Measurements from ENCODE around the gene TENT5C. TPM values are rescaled to one million over a fixed set of nuclear protein-coding genes. Genes with fewer than 3 reads are reported as not detected.

The TENT5C gene
- total and polyA plus RNA-seq, 7 experiments from 2014 or later = 0.91 to 47.0 (median 3.9) TPM

- DNase-seq = no peak
- POLR2A ChIA-PET = no interaction called here
- Mint-ChIP-seq H3K27ac (no peak overlapping the region), H3K9me3 (no peaks in the 10 kb centered on the region), H3K4me1 (peaks cover 6 to 43% (median 11%) of the 10 kb centered on the region in 7 donors), H3K4me3 (no peak overlapping the region), H3K36me3 (peaks cover 0 to 16% (median 4%) of the 10 kb centered on the region in 5 donors), H3K27me3 (peaks cover 4 to 45% (median 11%) of the 10 kb centered on the region in 5 donors)
- no peaks in the 10 kb centered on the region for H3K27me3 ChIP-seq (ENCODE audit: control insufficient read depth in 2 of 2, insufficient read depth in 2 of 2, low read length in 2 of 2)
- intact Hi-C loops (cut with micrococcal nuclease) = no loop called here
- CTCF ChIA-PET = no interaction called here
- peaks cover 0 to 4% of the 10 kb centered on the region in 2 donors for H3K4me1 ChIP-seq (ENCODE audit: control insufficient read depth in 2 of 2, insufficient read depth in 2 of 2, low read length in 2 of 2)
- no peaks in the 10 kb centered on the region for H3K36me3 ChIP-seq (ENCODE audit: control insufficient read depth in 2 of 3, insufficient read depth in 3 of 3, low read length in 3 of 3)
- ATAC-seq = no peak
- no peaks in the 10 kb centered on the region for H3K9me3 ChIP-seq (ENCODE audit: control insufficient read depth in 2 of 3, low read length in 3 of 3)
- H3K4me3 ChIP-seq (ENCODE audit: low read length) = no peak overlapping the region
- no peak overlapping the region for H3K27ac ChIP-seq (ENCODE audit: low read depth, low read length)
Observed at GRCh38 chr1:117633423-117633822, 27.6 kb downstream of the TENT5C start.

- no peak overlapping the region for H3K27ac ChIP-seq (ENCODE audit: low read depth, low read length)
- POLR2A ChIA-PET = no interaction called here
- no peak for ATAC-seq
- no peak for DNase-seq
- H3K36me3 ChIP-seq (ENCODE audit: control insufficient read depth in 2 of 3, insufficient read depth in 3 of 3, low read length in 3 of 3) = no peaks in the 10 kb centered on the region
- no peak overlapping the region for H3K4me3 ChIP-seq (ENCODE audit: low read length)
- CTCF ChIA-PET = no interaction called here
- H3K4me3 Mint-ChIP-seq = no peak overlapping the region
- H3K27me3 Mint-ChIP-seq = peaks cover 4 to 45% (median 16%) of the 10 kb centered on the region in 5 donors
- intact Hi-C loops (cut with micrococcal nuclease) = no loop called here
- H3K27me3 ChIP-seq (ENCODE audit: control insufficient read depth in 2 of 2, insufficient read depth in 2 of 2, low read length in 2 of 2) = no peaks in the 10 kb centered on the region
- H3K9me3 Mint-ChIP-seq = no peaks in the 10 kb centered on the region
- no peak overlapping the region for H3K27ac Mint-ChIP-seq
- H3K4me1 Mint-ChIP-seq = peaks cover 6 to 41% (median 11%) of the 10 kb centered on the region in 7 donors
- no peaks in the 10 kb centered on the region for H3K9me3 ChIP-seq (ENCODE audit: control insufficient read depth in 2 of 3, low read length in 3 of 3)
- H3K36me3 Mint-ChIP-seq = peaks cover 0 to 11% (median 1%) of the 10 kb centered on the region in 5 donors
- H3K4me1 ChIP-seq (ENCODE audit: control insufficient read depth in 2 of 2, insufficient read depth in 2 of 2, low read length in 2 of 2) = peaks cover 0 to 4% of the 10 kb centered on the region in 2 donors
Observed at GRCh38 chr1:117633936-117634335, 28.1 kb downstream of the TENT5C start.

- Histone ChIP-seq H3K4me3 (ENCODE audit: low read length) (no peak overlapping the region), H3K4me1 (ENCODE audit: control insufficient read depth in 2 of 2, insufficient read depth in 2 of 2, low read length in 2 of 2) (peaks cover 0 to 4% of the 10 kb centered on the region in 2 donors), H3K36me3 (ENCODE audit: control insufficient read depth in 2 of 3, insufficient read depth in 3 of 3, low read length in 3 of 3) (no peaks in the 10 kb centered on the region), H3K27me3 (ENCODE audit: control insufficient read depth in 2 of 2, insufficient read depth in 2 of 2, low read length in 2 of 2) (no peaks in the 10 kb centered on the region), H3K9me3 (ENCODE audit: control insufficient read depth in 2 of 3, low read length in 3 of 3) (no peaks in the 10 kb centered on the region), H3K27ac (ENCODE audit: low read depth, low read length) (no peak overlapping the region)
- Mint-ChIP-seq H3K27me3 (peaks cover 4 to 43% (median 17%) of the 10 kb centered on the region in 5 donors), H3K36me3 (peaks cover 0 to 5% (median 0%) of the 10 kb centered on the region in 5 donors), H3K9me3 (no peaks in the 10 kb centered on the region), H3K4me3 (no peak overlapping the region), H3K4me1 (peaks cover 2 to 34% (median 11%) of the 10 kb centered on the region in 7 donors), H3K27ac (no peak overlapping the region)
- ChIA-PET POLR2A (no interaction called here), CTCF (no interaction called here)
- ATAC-seq (no peak), DNase-seq (no peak)
- intact Hi-C loops (cut with micrococcal nuclease) = no loop called here
Observed at GRCh38 chr1:117634631-117635030, 28.8 kb downstream of the TENT5C start.

GRCh38 chr1:117635805-117636204, 30.0 kb downstream of the TENT5C start:
- no peaks in the 10 kb centered on the region for H3K27me3 ChIP-seq (ENCODE audit: control insufficient read depth in 2 of 2, insufficient read depth in 2 of 2, low read length in 2 of 2)
- no peaks in the 10 kb centered on the region for H3K9me3 ChIP-seq (ENCODE audit: control insufficient read depth in 2 of 3, low read length in 3 of 3)
- intact Hi-C loops (cut with micrococcal nuclease) = no loop called here
- DNase-seq (no peak), ATAC-seq (no peak)
- POLR2A ChIA-PET = no interaction called here
- Mint-ChIP-seq H3K27me3 (peaks cover 4 to 44% (median 17%) of the 10 kb centered on the region in 5 donors), H3K9me3 (no peaks in the 10 kb centered on the region), H3K4me3 (no peak overlapping the region), H3K36me3 (no peaks in the 10 kb centered on the region), H3K27ac (no peak overlapping the region), H3K4me1 (peaks cover 0 to 28% (median 11%) of the 10 kb centered on the region in 7 donors)
- H3K4me3 ChIP-seq (ENCODE audit: low read length) = no peak overlapping the region
- H3K27ac ChIP-seq (ENCODE audit: low read depth, low read length) = no peak overlapping the region
- peaks cover 0 to 4% of the 10 kb centered on the region in 2 donors for H3K4me1 ChIP-seq (ENCODE audit: control insufficient read depth in 2 of 2, insufficient read depth in 2 of 2, low read length in 2 of 2)
- no peaks in the 10 kb centered on the region for H3K36me3 ChIP-seq (ENCODE audit: control insufficient read depth in 2 of 3, insufficient read depth in 3 of 3, low read length in 3 of 3)
- CTCF ChIA-PET = interaction anchor here (1.1 kb wide), 1 partner anchor 11 kb away, joined by 3 read pairs; no protein-coding TSS in a partner anchor

- DNase-seq (no peak), ATAC-seq (no peak)
- ChIA-PET CTCF (interaction anchor here (1.1 to 1.6 kb wide), 2 partner anchors 12 to 22 kb away, joined by 3 to 5 read pairs; no protein-coding TSS in a partner anchor), POLR2A (no interaction called here)
- peak overlapping the region in 1 of 9 donors; percentile 11 for H3K27ac Mint-ChIP-seq
- no peak overlapping the region for H3K4me3 Mint-ChIP-seq
- intact Hi-C loops (cut with micrococcal nuclease) = no loop called here
- Histone ChIP-seq H3K36me3 (ENCODE audit: control insufficient read depth in 2 of 3, insufficient read depth in 3 of 3, low read length in 3 of 3) (no peaks in the 10 kb centered on the region), H3K27me3 (ENCODE audit: control insufficient read depth in 2 of 2, insufficient read depth in 2 of 2, low read length in 2 of 2) (no peaks in the 10 kb centered on the region), H3K4me3 (ENCODE audit: low read length) (no peak overlapping the region), H3K4me1 (ENCODE audit: control insufficient read depth in 2 of 2, insufficient read depth in 2 of 2, low read length in 2 of 2) (peaks cover 0 to 4% of the 10 kb centered on the region in 2 donors), H3K9me3 (ENCODE audit: control insufficient read depth in 2 of 3, low read length in 3 of 3) (no peaks in the 10 kb centered on the region), H3K27ac (ENCODE audit: low read depth, low read length) (no peak overlapping the region)
- no peaks in the 10 kb centered on the region for H3K36me3 Mint-ChIP-seq
- H3K9me3 Mint-ChIP-seq = no peaks in the 10 kb centered on the region
- peaks cover 4 to 44% (median 17%) of the 10 kb centered on the region in 5 donors for H3K27me3 Mint-ChIP-seq
- H3K4me1 Mint-ChIP-seq = peaks cover 0 to 24% (median 11%) of the 10 kb centered on the region in 7 donors
Observed at GRCh38 chr1:117636637-117637425, 31.0 kb downstream of the TENT5C start.

GRCh38 chr1:117638141-117638540, 32.3 kb downstream of the TENT5C start:
- no peaks in the 10 kb centered on the region for H3K9me3 Mint-ChIP-seq
- DNase-seq (no peak), ATAC-seq (no peak)
- peaks cover 0 to 42% (median 17%) of the 10 kb centered on the region in 5 donors for H3K27me3 Mint-ChIP-seq
- H3K4me1 Mint-ChIP-seq = peaks cover 0 to 12% (median 10%) of the 10 kb centered on the region in 7 donors
- no peaks in the 10 kb centered on the region for H3K27me3 ChIP-seq (ENCODE audit: control insufficient read depth in 2 of 2, insufficient read depth in 2 of 2, low read length in 2 of 2)
- intact Hi-C loops (cut with micrococcal nuclease) = no loop called here
- CTCF ChIA-PET = interaction anchor here (0.6 kb wide), 1 partner anchor 1060 kb away, joined by 3 read pairs; no protein-coding TSS in a partner anchor
- H3K4me1 ChIP-seq (ENCODE audit: control insufficient read depth in 2 of 2, insufficient read depth in 2 of 2, low read length in 2 of 2) = peaks cover 4% of the 10 kb centered on the region in 2 donors
- H3K27ac ChIP-seq (ENCODE audit: low read depth, low read length) = no peak overlapping the region
- no peak overlapping the region for H3K4me3 Mint-ChIP-seq
- POLR2A ChIA-PET = no interaction called here
- H3K4me3 ChIP-seq (ENCODE audit: low read length) = no peak overlapping the region
- H3K27ac Mint-ChIP-seq = no peak overlapping the region
- H3K36me3 ChIP-seq (ENCODE audit: control insufficient read depth in 2 of 3, insufficient read depth in 3 of 3, low read length in 3 of 3) = no peaks in the 10 kb centered on the region
- no peaks in the 10 kb centered on the region for H3K36me3 Mint-ChIP-seq
- H3K9me3 ChIP-seq (ENCODE audit: control insufficient read depth in 2 of 3, low read length in 3 of 3) = no peaks in the 10 kb centered on the region
